NCI-H460 (cell line): ENCODE results near the gene ENTREP1. TPM values are rescaled to one million over a fixed set of nuclear protein-coding genes. Genes with fewer than 3 reads are reported as not detected.
"Not testable (repeated sequence)": the region's sequence is repeated elsewhere in the genome, so short reads cannot be mapped to it uniquely, and the experiment has no call there.

Experiments
- DNase-seq: peaks from one replicate; pipeline ENCODE4 v3.0.0-alpha.2; 2016; ENCODE audit warnings: low read depth; ENCODE audit errors: extremely low read depth
- total RNA-seq: library from RNA; depleted of rRNA; stranded (reverse); fragments of >200 nt; shearing (Covaris generic); gene quantifications from 2 replicates; pipeline ENCODE4 v1.2.3, GENCODE V29; 2014

The ENTREP1 gene
- total RNA-seq, 1 experiment from 2014 or later: 0.15 TPM

DNA sequence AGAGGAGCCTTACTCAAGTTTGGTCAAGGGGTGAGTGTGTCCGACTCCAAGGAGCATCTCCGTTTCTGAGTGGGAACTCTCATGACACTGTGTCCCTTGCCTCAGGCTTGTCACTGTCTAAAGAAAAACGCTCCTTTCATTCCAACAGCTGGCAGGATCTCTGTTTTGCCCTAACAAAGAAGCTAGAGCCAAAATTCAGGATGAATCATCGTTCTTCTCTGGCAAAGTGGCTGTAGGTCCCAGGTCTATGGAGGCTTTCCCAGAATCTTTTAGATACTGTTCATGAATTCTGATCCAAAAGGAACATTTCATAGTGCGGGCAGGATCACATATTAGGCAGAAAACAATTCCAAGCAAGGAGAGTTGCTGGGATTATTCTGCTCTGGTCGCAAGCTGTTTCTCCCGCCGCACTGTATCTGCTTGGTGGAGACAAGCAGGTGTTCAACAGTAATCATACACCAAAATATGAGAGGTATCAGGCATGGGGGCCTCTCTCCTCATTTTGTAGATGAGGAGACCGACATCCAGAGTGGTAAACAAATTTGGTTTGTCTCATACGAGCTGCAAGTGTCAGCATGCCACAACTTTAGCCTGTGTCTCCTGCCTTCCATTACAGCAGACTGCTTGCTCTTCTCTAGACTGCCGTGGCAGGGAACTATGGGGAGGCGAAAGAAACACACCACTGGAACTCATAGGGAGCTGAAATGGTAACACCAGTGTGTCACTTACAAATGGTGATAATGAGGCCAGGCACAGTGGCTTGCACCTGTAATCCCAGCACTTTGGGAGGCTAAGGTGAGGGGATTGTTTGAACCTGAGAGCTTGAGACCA lies 72.6 kb downstream of the ENTREP1 start:
- no peak for DNase-seq

DNA sequence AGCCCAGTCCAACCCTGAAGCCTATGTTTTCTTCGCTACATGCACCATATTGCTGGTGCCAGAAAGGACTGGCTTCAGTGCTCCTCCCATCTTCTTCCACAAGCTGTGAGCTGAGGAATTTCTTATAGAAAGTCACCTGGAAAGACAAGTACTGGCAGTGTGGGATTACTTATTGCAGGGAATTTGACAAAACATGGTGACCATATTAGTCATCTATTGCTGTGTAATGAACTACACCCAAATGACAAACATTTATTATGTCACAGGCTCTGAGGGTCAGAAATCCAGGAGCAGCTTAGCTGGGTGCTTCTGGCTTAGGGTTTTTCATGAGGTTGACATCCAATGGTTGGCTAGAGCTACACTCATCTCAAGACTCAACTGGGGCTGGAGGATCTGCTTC lies 75.5 kb downstream of the ENTREP1 start:
- no peak for DNase-seq

DNA sequence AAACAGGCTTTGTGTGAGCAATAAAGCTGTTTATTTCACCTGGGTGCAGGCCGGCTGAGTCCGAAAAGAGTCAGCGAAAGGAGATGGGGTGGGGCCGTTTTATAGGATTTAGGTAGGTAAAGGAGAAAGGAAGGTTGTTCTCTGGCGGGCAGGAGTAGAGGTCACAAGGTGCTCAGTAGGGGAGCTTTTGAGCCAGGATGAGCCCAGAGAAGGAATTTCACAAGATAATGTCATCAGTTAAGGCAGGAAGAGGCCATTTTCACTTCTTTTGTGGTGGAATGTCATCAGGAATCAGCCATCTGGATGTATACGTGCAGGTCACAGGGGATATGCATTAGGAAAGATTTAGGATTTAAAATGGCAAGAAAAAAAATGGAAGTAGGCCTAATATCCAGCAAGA lies 84.9 kb downstream of the ENTREP1 start:
- not testable (repeated sequence) for DNase-seq

DNA sequence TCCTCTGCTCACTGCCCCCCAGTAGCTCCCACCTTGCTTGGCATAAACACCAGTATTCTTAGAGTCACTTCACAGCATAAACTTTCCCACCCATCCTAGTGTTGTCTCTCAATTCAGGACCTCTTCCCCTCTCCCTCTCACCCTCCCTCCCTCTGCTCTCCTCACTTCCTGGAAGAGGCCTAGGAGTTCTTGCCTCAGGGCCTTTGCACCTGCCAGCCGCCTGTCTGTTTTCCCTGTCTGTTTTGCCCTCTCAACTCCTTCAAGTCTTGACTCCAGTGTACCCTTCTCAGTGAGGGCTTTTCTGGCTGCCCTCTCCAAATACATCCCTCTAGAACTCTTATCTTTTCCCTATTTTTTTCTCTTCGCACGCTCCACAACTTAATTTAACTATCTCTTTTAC lies 86.2 kb downstream of the ENTREP1 start:
- no peak for DNase-seq

DNA sequence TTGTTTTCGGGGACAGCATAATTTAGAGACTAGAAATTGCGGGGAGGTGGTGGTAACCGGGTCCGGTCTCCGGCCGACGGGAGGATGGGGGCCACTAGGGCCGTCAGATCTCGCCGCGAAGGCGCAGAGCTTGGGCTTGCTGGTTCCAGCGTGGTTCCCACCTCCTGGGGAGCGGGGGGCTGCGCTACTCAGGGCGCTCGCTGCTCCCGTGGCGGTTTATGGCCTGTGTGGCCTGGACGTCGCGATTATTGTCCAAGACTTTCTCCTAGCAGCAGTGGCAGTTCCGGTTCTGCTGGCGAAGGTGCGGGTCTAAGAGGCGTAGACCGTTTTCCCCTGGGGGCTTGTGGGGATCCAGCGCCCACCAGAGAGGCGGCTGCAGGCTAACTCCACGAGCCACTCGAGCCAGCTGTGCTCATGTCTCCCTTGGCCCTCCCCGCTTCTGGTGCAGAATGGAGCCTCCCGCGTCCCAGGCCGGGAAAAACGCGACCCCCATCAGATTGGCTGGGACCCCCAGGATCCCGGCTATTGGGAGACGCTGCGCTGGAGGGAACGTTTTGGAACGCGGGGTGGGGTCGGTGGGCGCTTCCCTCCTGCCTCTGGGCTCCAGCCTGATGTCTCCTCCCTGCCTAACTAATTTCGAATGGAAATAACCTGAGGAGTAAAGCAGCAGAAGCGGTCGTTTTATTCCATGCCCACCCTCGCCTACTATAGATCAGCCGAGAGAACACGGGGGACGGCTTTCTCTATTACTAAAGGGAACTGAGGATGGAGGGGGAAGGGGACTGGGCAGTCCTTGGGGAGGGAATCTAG lies 87.1 kb downstream of the ENTREP1 start:
- DNase-seq: no peak

DNA sequence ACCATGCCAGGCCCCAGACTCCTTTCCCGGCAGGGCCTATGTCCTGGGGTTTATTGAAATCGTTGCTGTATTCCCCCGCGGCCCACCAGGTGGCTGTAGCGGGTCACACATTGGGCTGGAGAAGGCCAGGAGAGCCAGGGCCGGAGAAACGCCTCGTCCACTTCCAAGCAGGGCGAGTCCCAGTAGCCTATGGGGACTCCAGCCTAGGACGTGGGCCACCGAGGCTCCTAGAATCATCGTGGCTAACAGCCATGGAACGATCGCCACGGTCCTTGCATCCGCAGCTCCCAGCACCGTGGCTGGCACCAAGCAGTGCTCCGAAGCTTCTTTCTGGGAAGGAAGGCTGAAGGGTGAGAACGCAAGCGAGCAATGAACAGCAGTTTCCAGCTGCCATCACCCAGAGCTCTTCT lies 87.7 kb downstream of the ENTREP1 start:
- DNase-seq: peak; percentile 16

DNA sequence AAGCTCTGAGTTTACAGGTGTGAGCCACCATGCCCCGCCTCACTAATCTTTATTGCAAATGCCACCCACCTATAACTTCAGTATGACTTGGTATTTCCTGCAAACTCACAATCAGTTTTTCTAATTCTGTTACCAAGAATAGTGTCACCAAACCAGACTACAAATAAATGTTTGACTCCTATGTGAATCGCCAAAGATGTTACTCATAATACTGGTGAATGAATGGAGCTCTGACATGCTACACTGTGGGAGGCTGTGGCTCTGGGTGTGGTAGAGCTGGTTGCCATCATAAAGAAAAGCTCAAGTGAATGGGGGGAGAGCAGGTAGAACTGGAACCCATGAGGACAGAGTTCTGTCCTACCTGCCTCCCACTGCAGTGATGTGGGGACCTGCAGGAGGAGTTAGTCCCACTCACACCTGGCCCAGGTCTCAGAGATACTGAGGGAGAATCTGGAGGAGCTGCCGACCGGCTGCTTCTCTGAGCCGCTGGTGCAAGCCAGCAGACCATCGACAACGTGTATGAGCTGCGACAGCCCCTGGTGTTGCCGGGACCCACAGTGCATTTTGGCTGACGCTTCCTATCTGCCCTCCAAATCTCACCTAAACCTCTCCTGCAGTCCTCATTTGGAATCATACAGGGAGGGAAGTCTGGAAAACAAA lies 95.7 kb downstream of the ENTREP1 start:
- DNase-seq: no peak

DNA sequence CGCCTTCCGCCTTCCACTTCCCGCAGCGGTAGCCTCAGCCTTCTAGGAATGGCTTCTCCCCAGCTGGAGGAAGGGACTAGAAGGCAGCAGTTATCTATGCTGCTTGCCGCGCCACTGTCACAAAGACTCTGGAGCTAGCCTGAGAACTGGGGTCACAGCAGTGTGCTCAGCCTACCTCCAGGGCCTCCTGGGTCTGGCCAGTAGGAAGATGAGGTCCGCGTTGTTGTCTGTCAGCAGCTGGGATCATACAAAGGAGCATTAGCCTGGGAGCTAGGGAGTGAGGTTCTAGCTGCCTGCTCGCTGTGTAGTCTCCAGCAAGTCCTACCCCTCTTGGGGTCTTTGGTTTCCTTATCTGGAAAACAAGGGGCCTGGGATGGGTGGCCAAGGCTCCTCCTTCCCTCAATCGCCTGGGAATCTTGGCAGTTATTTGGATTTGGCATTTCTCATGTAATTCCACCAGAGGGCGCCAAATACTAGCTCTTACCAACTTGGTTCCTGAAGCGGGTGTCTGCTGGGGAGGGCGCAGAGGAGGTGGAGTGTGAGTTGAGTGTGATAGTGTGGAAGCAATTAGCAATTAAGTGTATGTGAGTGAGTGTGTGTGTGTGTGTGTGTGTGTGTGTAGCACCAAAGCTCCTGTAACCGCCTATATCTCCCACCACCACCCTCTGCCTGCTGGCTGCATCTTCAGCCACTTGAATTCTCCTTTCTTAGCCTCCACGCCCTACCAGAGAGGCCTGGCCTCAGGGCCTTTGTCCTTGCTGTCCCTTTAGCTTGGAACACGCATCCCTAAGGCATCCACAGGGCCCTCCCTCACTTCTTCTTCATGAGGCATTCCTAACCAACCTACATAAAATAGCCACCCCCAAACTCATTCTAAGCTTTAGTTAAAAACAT lies 97.1 kb downstream of the ENTREP1 start:
- DNase-seq: peak; percentile 72

DNA sequence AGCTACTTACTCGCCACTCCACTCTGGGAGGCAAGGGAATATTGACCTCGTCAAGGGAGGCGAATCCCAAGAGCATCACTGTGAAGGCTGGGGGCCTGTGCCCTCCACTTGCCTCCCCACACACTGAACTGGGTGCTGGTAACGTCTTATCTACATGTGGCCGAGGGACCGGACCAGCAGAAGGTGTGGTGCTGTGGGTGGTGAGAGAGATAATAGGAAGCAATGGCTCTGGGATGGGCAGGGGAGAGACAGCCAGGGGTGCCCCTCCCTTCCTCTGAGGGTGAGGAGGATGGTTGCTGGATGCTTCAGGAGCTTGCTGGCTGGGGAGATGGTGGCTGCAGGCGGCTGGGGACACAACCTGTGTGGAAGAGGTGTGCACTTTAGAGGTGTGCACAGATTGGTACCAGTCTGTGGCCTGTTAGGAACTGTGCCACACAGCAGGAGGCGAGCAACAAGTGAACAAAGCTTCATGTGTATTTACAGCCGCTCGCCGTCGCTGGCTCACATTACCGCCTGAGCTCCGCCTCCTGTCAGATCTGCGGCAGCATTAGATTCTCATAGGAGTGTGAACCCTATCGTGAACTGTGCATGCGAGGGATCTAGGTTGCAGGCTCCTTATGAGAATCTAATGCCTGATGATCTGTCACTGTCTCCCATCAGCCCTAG lies 100.3 kb downstream of the ENTREP1 start:
- no peak for DNase-seq

DNA sequence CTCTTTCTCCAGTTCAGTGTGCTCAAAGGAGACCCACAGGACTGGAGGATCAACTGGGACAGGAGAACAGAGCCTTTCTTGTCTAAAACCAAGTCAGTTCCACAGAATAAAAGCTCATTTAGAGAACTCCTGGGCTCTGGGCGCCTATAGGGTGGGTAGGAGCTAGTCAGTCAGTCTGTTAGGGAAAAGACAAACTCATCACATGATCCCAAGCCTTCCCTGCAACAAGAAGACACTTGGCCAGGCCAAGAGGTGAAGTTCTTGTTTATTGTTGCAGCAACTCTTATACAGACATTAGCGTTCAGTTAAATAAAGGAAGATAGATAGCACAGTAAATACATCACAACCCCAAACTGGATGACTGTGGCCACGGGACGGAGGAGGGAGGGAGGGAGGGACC lies 102.3 kb downstream of the ENTREP1 start:
- no peak for DNase-seq

DNA sequence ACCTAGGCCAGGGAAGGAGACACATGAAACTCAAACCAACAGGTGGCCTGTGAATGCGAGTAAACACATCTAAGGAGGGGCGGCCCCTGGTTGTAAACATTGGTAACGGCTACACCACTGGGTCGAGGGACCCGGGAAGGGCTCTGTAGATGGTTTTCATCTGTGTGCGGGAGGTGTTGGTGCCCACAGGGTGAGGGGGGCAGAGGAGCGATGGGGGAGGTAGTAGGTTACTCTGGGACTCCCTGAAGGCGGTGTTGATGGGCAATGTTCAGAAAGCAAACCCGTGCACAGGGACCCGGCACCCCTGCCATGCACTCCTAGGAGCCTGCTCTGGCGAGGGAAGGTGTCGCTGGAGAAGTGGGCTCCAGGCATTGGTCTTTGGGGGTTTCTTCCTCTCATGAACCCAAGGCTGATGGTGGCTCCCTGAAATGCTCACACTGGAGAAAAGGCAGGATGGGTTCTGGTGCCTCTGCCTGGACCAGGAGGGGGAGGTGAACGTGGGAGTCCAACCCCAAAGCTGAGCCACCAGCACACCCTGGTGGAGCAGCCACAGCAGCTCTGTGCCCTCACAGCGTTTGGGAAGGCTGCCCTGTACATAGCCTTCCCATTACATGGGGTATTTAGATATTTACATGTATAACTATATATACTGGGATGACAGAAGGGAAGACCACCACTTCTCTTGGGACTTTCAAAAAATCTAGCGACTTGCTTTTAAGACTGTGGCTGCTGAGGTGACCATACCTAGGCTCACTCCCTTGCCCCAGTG lies 103.2 kb downstream of the ENTREP1 start:
- DNase-seq: no peak

DNA sequence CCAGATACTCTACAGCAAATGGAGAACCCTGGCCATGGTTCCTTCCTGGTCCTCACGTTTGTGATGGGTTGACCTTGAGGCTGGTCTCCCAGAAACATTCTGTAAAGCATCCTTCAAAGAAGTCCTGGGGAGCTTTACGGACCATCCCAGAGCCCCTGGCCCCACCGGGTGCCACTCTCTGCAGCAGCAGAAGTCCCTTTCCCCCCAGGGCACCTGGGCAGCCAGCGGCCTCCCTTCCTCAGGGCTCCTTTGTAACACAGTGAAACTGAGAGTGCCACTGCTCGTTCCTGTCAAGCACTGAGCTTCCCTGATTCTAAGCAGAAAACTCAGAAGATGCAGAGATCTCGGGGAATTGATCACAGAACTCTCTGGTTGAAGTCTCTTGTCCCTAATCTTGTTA lies 104.3 kb downstream of the ENTREP1 start:
- no peak for DNase-seq

DNA sequence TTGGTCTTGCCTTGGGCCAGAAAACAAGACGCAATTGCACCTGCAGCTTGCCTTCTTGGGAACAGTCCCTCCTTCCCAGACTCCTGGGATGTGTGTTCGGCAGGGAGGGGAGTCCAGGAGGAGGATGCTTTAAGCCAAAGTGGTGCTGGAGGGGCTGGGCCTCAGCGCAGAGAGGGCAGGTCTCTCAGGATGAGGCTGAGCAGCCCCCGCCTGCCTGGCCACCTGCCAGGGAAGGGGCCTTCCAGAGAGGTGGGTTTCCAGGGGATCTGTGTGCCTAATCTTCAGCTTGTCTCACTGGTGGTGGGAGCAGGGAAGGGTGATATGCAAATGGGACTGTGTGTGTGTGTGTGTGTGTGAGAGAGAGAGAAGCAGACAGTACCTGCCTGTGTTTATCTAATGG lies 105.2 kb downstream of the ENTREP1 start:
- DNase-seq: no peak

DNA sequence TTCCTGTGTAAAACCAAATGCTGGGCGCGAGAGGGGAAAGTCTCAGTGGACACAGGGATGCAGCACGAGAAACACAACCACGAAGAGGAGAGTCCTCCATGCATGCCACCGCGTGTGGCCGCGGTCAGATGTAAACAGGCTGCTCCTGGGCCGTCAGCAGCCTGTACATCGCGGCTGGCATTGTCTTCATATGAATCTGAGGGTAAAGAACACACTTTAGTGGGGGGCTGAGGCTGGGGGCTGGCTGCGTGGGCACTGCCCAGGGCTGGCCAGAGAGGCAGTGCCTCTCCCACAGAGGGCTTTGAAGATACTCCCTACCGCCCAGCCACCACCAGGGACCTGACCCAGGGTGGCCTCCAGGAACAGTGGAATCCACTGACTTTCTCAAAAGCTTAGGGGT lies 106.2 kb downstream of the ENTREP1 start:
- DNase-seq: no peak

DNA sequence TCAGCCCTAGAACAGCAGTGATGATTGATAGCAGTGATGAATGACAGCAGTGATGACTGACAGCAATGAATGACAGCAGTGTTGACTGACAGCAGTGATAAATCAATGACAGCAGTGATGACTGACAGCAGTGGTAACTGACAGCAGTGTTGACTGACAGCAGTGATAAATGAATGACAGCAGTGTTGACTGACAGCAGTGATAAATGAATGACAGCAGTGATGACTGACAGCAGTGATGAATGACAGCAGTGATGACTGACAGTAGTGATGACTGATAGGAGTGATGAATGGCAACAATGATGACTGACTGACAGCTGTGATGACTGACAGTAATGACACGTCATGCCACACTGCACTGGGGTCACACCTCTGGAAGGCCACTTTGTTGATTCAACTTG lies 106.8 kb downstream of the ENTREP1 start:
- no peak for DNase-seq

DNA sequence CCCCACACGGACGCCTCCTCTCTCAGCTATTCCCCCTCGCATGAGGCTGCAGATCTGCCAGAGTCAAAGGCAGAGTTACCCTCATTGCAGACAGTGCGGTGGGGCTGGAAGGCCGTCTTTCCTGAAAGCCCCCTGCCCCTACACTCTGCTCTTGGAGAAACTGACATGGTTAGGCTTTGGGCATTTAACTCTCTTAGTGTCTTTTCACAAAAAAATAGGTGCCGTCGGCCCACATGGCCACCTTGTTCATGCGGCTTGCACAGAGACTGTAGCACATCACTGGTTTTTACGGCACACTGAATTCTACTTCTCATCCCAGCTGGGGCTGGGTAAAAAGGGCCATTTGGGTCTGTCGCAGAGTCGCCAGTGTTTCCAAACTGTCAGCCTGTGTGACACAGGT lies 107.6 kb downstream of the ENTREP1 start:
- no peak for DNase-seq

DNA sequence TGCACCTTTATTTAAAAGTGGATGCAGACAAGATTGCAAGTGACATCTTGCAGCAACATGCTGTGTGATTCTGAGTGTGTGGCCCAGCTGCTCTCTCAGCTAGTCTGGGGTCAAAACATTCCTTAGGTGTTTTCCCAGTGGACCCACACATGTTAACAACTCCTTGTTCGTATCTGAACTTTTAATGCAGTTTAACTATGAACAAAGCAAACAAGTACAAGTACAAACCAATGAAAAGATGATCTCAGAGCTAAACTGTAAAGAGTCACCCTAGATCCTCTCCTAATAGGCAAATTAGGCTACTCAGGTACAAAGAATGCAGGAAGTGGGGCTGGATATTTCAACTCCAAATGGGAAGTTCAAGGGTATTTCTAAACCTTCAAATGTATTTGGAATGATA lies 108.4 kb downstream of the ENTREP1 start:
- no peak for DNase-seq

DNA sequence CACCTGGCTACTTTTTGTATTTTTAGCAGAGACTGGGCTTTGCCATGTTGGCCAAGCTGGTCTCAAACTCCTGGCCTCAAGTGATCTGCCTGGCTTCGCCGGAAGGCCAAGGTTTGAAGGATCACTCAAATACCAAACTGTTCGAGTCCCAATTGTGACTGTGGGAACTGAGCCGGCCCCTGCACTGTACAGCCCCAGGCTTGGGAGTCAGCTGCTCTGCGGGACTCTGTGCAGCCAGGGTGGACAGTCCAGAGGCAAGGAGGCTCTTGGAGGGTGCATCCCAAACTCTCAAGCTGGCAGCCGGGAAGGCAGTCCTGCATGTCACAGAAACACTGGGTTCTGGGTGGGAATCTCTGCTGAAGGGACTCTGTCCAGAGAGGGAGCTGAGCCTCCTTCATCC lies 109.0 kb downstream of the ENTREP1 start:
- DNase-seq: no peak

DNA sequence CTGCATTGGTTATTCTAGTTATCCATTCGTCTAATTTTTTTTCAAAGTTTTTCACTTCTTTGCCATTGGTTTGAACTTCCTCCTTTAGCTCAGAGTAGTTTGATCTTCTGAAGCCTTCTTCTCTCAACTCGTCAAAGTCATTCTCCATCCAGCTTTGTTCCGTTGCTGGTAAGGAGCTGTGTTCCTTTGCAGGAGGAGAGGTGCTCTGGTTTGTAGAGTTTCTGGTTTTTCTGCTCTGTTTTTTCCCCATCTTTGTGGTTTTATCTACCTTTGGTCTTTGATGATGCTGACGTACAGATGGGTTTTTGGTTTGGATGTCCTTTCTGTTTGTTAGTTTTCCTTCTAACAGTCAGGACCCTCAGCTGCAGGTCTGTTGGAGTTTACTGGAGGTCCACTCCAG lies 114.6 kb downstream of the ENTREP1 start:
- DNase-seq: not testable (repeated sequence)
